CD14-positive monocyte (primary cell): ENCODE data around the gene ADGRL3. TPM values are rescaled to one million over a fixed set of nuclear protein-coding genes. Genes with fewer than 3 reads are reported as not detected.

ENCODE experiments used
- DNase-seq, 3 donors: peaks; one replicate each; pipeline ENCODE4 v3.0.0-alpha.2; 2011 to 2022
- H2AFZ ChIP-seq: 2 replicates; pipeline ENCODE4 v1.6.0; 2012; ENCODE audit warnings: mild to moderate bottlenecking, low read depth, low read length, inconsistent platforms; ENCODE audit not compliant: insufficient read depth, poor library complexity, severe bottlenecking
- H3K27ac ChIP-seq, 2 donors: 1 replicate in 1 of 2; 2 replicates in 1 of 2; pipeline ENCODE4 v1.5.1; 2012 to 2013; ENCODE audit warnings: low read length in 2 of 2, control low read depth in 1 of 2, inconsistent platforms in 1 of 2, low read depth in 1 of 2, mild to moderate bottlenecking in 1 of 2
- H3K27me3 ChIP-seq, 2 donors: one replicate each; pipeline versions ENCODE4 v1.6.0 to v1.6.1; 2011 to 2013; ENCODE audit warnings: low read length in 2 of 2; ENCODE audit not compliant: control insufficient read depth in 2 of 2, insufficient read depth in 2 of 2
- H3K36me3 ChIP-seq, 2 donors: replicated peaks in 1 of 2; 1 replicate in 1 of 2; 2 replicates in 1 of 2; pipeline versions ENCODE4 v1.5.1 to v1.6.1; 2012 to 2013; ENCODE audit warnings: low read length in 2 of 2, control low read depth in 1 of 2, inconsistent platforms in 1 of 2, mild to moderate bottlenecking in 1 of 2; ENCODE audit not compliant: insufficient read depth in 2 of 2, control insufficient read depth in 1 of 2
- H3K4me1 ChIP-seq, 2 donors: 1 replicate in 1 of 2; 2 replicates in 1 of 2; pipeline versions ENCODE4 v1.5.1 to v1.6.1; 2012 to 2013; ENCODE audit warnings: low read length in 2 of 2, control low read depth in 1 of 2, inconsistent platforms in 1 of 2, mild to moderate bottlenecking in 1 of 2, moderate library complexity in 1 of 2; ENCODE audit not compliant: insufficient read depth in 2 of 2, control insufficient read depth in 1 of 2
- H3K4me2 ChIP-seq: replicated peaks from 2 replicates; pipeline ENCODE3; 2012; ENCODE audit warnings: low read length, moderate library complexity, mild to moderate bottlenecking; ENCODE audit not compliant: poor library complexity, severe bottlenecking; ENCODE audit errors: extremely low read depth
- H3K4me3 ChIP-seq, 3 experiments: fragments of 200-600 bp in 1 of 3; sonication (generic) in 1 of 3; replicated peaks in 1 of 3; 1 replicate in 2 of 3; 2 replicates in 1 of 3; pipeline ENCODE4 v1.5.1; 2011 to 2013; ENCODE audit warnings: low read length in 3 of 3, mild to moderate bottlenecking in 3 of 3, control low read depth in 2 of 3, low read depth in 2 of 3, inconsistent platforms in 1 of 3, moderate library complexity in 1 of 3
- H3K79me2 ChIP-seq: 2 replicates; pipeline ENCODE4 v1.6.0; 2012; ENCODE audit warnings: mild to moderate bottlenecking, control low read depth, inconsistent platforms, low read length, moderate library complexity; ENCODE audit not compliant: insufficient read depth
- H3K9ac ChIP-seq: 2 replicates; pipeline ENCODE4 v1.6.0; 2017; ENCODE audit warnings: low read length, mild to moderate bottlenecking; ENCODE audit not compliant: insufficient read depth, poor library complexity, severe bottlenecking
- H3K9me3 ChIP-seq, 2 donors: replicated peaks in 1 of 2; 1 replicate in 1 of 2; 2 replicates in 1 of 2; pipeline versions ENCODE4 v1.5.1 to v1.6.1; 2012 to 2013; ENCODE audit warnings: low read length in 2 of 2, control low read depth in 1 of 2; ENCODE audit not compliant: control insufficient read depth in 1 of 2, insufficient read depth in 1 of 2
- H4K20me1 ChIP-seq: 2 replicates; pipeline ENCODE4 v1.6.0; 2012; ENCODE audit warnings: mild to moderate bottlenecking, low read length, control low read depth, moderate library complexity; ENCODE audit not compliant: insufficient read depth
- H3K27ac Mint-ChIP-seq, 7 donors: one replicate each; pipeline ENCODE4 v1.8.0; 2020; ENCODE audit warnings: mild to moderate bottlenecking in 7 of 7, mixed read lengths in 7 of 7, moderate library complexity in 6 of 7, inconsistent platforms in 2 of 7
- H3K27me3 Mint-ChIP-seq, 3 donors: one replicate each; pipeline ENCODE4 v1.8.0; 2021 to 2022; ENCODE audit warnings: low read depth in 3 of 3, mild to moderate bottlenecking in 3 of 3, mixed read lengths in 3 of 3, moderate library complexity in 3 of 3, inconsistent platforms in 1 of 3
- H3K36me3 Mint-ChIP-seq, 2 donors: one replicate each; pipeline ENCODE4 v1.8.0; 2020; ENCODE audit warnings: mixed read lengths in 2 of 2, inconsistent platforms in 1 of 2, mild to moderate bottlenecking in 1 of 2
- H3K4me1 Mint-ChIP-seq: one replicate; pipeline ENCODE4 v1.8.0; 2020; ENCODE audit warnings: mild to moderate bottlenecking, mixed read lengths
- H3K4me3 Mint-ChIP-seq, 2 donors: one replicate each; pipeline ENCODE4 v1.8.0; 2020; ENCODE audit warnings: mild to moderate bottlenecking in 2 of 2, mixed read lengths in 2 of 2, moderate library complexity in 1 of 2
- H3K9me3 Mint-ChIP-seq, 7 donors: one replicate each; pipeline ENCODE4 v1.8.0; 2020 to 2022; ENCODE audit warnings: mixed read lengths in 7 of 7, mild to moderate bottlenecking in 6 of 7, moderate library complexity in 6 of 7, inconsistent platforms in 2 of 7
- WGBS: methylation state at CpG from one replicate; pipeline ENCODE4 v1.1.5; 2013; ENCODE audit warnings: missing lambda C conversion rate; ENCODE audit not compliant: insufficient coverage; 5-methylcytosine and 5-hydroxymethylcytosine counted together
- intact Hi-C, 2 donors: fragments of 100-400 bp; cut with micrococcal nuclease; formaldehyde crosslinking; loops; one replicate each; pipeline versions ENCODE4 v1.15.0 to v1.15.1; 2023
- polyA plus RNA-seq, 3 donors: library from polyadenylated mRNA; depleted of rRNA in 1 of 3; unstranded in 2 of 3; stranded (reverse) in 1 of 3; fragments of 300-500 nt in 2 of 3; fragments of >200 nt in 1 of 3; fragmentation: Illumina TruSeq in 2 of 3; gene quantifications; 1 replicate in 2 of 3; 2 replicates in 1 of 3; pipeline ENCODE4 v1.2.3, GENCODE V29; 2012 to 2021
- TF ChIP-seq, protein P1 (sequence below): fragments of 200-600 bp; IDR thresholded peaks from one replicate; pipeline ENCODE4 v1.8.0; 2022; ENCODE audit warnings: antibody characterized with exemption, mild to moderate bottlenecking

Gene ADGRL3
- polyA plus RNA-seq, 3 donors, result not detected

DNA sequence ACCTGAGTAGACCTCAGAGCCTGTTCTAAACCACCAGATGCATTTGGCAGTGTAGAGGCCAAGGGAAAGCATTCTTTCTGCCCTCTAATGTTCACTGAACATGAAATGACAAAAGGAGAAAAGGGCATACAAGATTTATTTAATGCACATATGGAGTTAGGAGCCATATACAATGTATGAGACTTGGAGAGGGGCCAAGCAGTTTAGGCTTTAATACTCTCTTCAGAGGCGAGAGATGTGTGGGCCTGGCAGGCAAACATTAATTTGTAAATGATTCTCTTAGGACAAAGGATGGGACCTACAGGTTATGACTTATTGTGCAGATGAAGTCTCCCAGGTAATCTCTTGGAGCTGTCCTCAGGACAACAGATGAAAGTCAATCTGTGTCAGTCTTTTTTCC lies 631.9 kb downstream of the ADGRL3 start:
- Mint-ChIP-seq H3K4me3 (no peak overlapping the region), H3K27ac (no peak overlapping the region), H3K9me3 (peaks cover 0 to 9% (median 3%) of the 10 kb centered on the region in 7 donors), H3K27me3 (no peaks in the 10 kb centered on the region), H3K4me1 (no peaks in the 10 kb centered on the region), H3K36me3 (no peaks in the 10 kb centered on the region)
- intact Hi-C loops, result no loop called here
- Histone ChIP-seq H3K4me1 (no peaks in the 10 kb centered on the region), H3K4me3 (no peak overlapping the region), H3K9ac (no peak overlapping the region), H3K36me3 (no peaks in the 10 kb centered on the region), H4K20me1 (no peaks in the 10 kb centered on the region), H3K27ac (no peak overlapping the region), H3K27me3 (no peaks in the 10 kb centered on the region), H2AFZ (no peak overlapping the region), H3K79me2 (no peaks in the 10 kb centered on the region), H3K4me2 (no peak overlapping the region), H3K9me3 (peaks cover 0 to 3% of the 10 kb centered on the region in 2 donors)
- TF ChIP-seq, protein P1, sequence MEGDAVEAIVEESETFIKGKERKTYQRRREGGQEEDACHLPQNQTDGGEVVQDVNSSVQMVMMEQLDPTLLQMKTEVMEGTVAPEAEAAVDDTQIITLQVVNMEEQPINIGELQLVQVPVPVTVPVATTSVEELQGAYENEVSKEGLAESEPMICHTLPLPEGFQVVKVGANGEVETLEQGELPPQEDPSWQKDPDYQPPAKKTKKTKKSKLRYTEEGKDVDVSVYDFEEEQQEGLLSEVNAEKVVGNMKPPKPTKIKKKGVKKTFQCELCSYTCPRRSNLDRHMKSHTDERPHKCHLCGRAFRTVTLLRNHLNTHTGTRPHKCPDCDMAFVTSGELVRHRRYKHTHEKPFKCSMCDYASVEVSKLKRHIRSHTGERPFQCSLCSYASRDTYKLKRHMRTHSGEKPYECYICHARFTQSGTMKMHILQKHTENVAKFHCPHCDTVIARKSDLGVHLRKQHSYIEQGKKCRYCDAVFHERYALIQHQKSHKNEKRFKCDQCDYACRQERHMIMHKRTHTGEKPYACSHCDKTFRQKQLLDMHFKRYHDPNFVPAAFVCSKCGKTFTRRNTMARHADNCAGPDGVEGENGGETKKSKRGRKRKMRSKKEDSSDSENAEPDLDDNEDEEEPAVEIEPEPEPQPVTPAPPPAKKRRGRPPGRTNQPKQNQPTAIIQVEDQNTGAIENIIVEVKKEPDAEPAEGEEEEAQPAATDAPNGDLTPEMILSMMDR, result no peak
- 100% methylated on average over 1 of the region's 1 CpG for WGBS
- no peak for DNase-seq

DNA sequence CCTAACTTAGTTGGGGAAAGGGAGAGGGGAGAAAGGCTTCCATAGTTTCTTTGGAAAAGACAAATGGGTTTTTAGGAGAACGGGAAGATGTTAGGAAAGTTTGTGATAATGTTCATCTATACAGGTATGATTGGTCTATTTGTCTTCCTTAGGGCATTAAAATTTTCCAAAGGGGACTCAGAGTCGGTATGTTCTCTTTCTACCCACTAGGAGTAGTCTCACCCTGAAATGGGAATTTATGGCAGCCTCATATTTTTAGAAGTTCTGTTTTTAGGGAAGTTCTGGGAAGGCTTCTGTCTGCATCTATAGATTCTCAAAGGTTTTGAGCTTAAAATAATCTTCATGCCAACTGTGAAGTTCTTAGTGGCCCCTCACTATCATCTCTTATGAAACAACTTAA lies 637.3 kb downstream of the ADGRL3 start:
- Histone ChIP-seq H3K4me1 (no peaks in the 10 kb centered on the region), H2AFZ (no peak overlapping the region), H3K27me3 (no peaks in the 10 kb centered on the region), H4K20me1 (no peaks in the 10 kb centered on the region), H3K4me2 (no peak overlapping the region), H3K79me2 (no peaks in the 10 kb centered on the region), H3K9me3 (peaks cover 0 to 3% of the 10 kb centered on the region in 2 donors), H3K9ac (no peak overlapping the region), H3K36me3 (no peaks in the 10 kb centered on the region), H3K4me3 (no peak overlapping the region), H3K27ac (no peak overlapping the region)
- H3K4me3 Mint-ChIP-seq, result no peak overlapping the region
- no peak for DNase-seq
- H3K27ac Mint-ChIP-seq, result no peak overlapping the region
- no CpG with 5 or more reads among the region's 2 CpGs for WGBS
- peaks cover 0 to 2% (median 0%) of the 10 kb centered on the region in 3 donors for H3K27me3 Mint-ChIP-seq
- H3K36me3 Mint-ChIP-seq, result no peaks in the 10 kb centered on the region
- H3K9me3 Mint-ChIP-seq, result peaks cover 0 to 6% (median 2%) of the 10 kb centered on the region in 7 donors
- no peaks in the 10 kb centered on the region for H3K4me1 Mint-ChIP-seq
- TF ChIP-seq, protein P1, result no peak
- intact Hi-C loops, result no loop called here
